Motor neuron (in vitro differentiated cells): ENCODE measurements around the gene CLK1. TPM values are rescaled to one million over a fixed set of nuclear protein-coding genes. Genes with fewer than 3 reads are reported as not detected.

ENCODE experiments used
- ATAC-seq, 8 experiments: fragments of 200-7000 bp; cut with Tn5 transposase; replicated peaks in 6 of 8; 2 replicates each; pipeline ENCODE4 v1.8.0; 2021; ENCODE audit warnings: mild to moderate bottlenecking in 8 of 8, moderate library complexity in 8 of 8
- H3K27ac ChIP-seq, 2 donors: fragments of 250-450 bp; sonication (Bioruptor Pico); 2 replicates each; pipeline ENCODE4 v1.9.0; 2021; ENCODE audit warnings: antibody characterized with exemption in 2 of 2, mild to moderate bottlenecking in 2 of 2, moderate library complexity in 1 of 2
- H3K4me1 ChIP-seq, 2 donors: fragments of 250-450 bp; sonication (Bioruptor Pico); replicated peaks in 1 of 2; 2 replicates each; pipeline ENCODE4 v1.6.1; 2021; ENCODE audit warnings: antibody characterized with exemption in 2 of 2, mild to moderate bottlenecking in 2 of 2, moderate library complexity in 1 of 2
- H3K4me3 ChIP-seq, 5 donors: fragments of 250-450 bp; sonication (Bioruptor Pico); 2 replicates each; pipeline ENCODE4 v1.9.0; 2021; ENCODE audit warnings: antibody characterized with exemption in 5 of 5, mild to moderate bottlenecking in 5 of 5, moderate library complexity in 4 of 5
- WGBS, 10 experiments: fragments of 450-650 bp; shearing (Covaris generic); methylation state at CpG; one replicate each; pipeline ENCODE4 v1.0.0; 2022; 5-methylcytosine and 5-hydroxymethylcytosine counted together
- in situ Hi-C, 9 experiments: fragments of 400-800 bp; cut with MboI; loops; one replicate each; pipeline ENCODE4 v1.15.0; 2021; ENCODE audit warnings: low sequenced_read_pairs in 9 of 9, low pct_unique_long_range_greater_than_20kb in 2 of 9; ENCODE audit not compliant: unreplicated experiment in 9 of 9
- total RNA-seq, 8 experiments: library from RNA; unstranded; fragments of 300-600 nt; gene quantifications; 2 replicates each; pipeline versions ENCODE4 v1.2.3 to v1.2.4, GENCODE V29; 2022

The CLK1 gene
- total RNA-seq, 8 experiments from 2014 or later, result 73.8 to 140 (median 109) TPM

DNA sequence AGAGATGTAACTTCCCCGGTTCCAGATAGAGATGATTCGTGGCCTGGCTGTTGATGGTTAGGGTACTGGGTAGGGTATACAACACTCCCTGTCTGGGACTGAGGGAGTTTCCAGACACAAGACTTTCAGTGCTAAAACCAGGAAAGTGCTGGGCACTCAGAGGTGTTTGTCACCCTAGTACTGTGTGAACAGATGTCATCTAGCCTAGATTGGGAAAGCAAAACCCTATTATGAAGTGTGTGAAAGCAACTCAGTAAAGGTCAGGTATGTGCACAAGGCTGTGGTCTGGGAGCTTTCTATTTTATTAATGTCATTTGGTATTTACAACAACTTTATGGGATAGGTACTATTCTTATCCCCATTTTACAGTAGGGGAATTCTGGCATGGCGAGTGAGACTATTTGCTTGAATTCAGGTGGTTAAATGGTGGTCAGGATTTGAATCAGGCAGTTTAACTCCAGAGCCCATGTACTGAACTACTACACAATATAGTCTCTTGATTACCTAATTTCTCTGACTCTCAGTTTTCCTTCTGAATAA is 50.1 kb downstream of the CLK1 start:
- in situ Hi-C loops, result no loop called here
- no peak overlapping the region for H3K4me3 ChIP-seq
- no peak overlapping the region for H3K27ac ChIP-seq
- 20 to 100% (median 78%) methylated on average over 1 to 3 of the region's 3 CpGs; no CpG with 5 or more reads in 2 of the 10 experiments for WGBS, 10 experiments
- ATAC-seq, result no peak
- H3K4me1 ChIP-seq, result peaks cover 5 to 12% of the 10 kb centered on the region in 2 donors

- H3K4me3 ChIP-seq, result peak overlapping the region; percentile 68 to 93 (median 74)
- in situ Hi-C loops, result no loop called here
- peak; percentile 40 to 63 (median 53) for ATAC-seq
- H3K27ac ChIP-seq, result peak overlapping the region; percentile 99 to 100
- H3K4me1 ChIP-seq, result peaks cover 5 to 12% of the 10 kb centered on the region in 2 donors
- WGBS, 10 experiments, result 0 to 16% (median 0%) methylated on average over 1 to 8 of the region's 70 CpGs; no CpG with 5 or more reads in 1 of the 10 experiments
These were observed 52.1 kb downstream of the CLK1 start for GRCh38 chr2:200812122-200813022.

- Histone ChIP-seq H3K4me3 (peak within 1 kb of the TSS; percentile 68 to 93 (median 74)), H3K27ac (peak within 1 kb of the TSS; percentile 99 to 100), H3K4me1 (peaks cover 5 to 12% of the 10 kb centered on the region in 2 donors)
- 0% methylated on average over 1 to 5 of the region's 75 CpGs; no CpG with 5 or more reads in 8 of the 10 experiments for WGBS, 10 experiments
- peak; percentile 77 to 89 (median 86) for ATAC-seq
- in situ Hi-C loops, result no loop called here
These were observed 52.9 kb downstream of the CLK1 start, which contains the start of gene BZW1 for GRCh38 chr2:200811333-200812121. BZW1 (plus strand) TSS chr2:200811910; CDS start chr2:200813218, 1,308 bp downstream.

DNA sequence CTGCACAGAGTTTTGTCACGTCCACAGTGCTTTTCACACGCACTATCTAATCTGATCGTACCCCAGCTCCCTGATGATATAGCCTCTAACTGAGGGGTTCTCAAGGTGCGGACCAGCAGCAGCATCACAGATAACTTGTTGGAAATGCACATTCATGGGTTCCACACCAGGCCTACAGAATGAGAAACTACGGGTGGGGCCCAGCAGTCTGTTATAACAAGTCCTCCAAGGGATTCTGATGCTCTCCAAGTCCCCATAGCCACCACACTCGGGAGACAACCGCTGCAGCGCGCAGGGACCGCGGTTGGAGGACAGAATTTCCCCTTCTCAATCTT is 53.5 kb downstream of the CLK1 start:
- in situ Hi-C loops, result no loop called here

DNA sequence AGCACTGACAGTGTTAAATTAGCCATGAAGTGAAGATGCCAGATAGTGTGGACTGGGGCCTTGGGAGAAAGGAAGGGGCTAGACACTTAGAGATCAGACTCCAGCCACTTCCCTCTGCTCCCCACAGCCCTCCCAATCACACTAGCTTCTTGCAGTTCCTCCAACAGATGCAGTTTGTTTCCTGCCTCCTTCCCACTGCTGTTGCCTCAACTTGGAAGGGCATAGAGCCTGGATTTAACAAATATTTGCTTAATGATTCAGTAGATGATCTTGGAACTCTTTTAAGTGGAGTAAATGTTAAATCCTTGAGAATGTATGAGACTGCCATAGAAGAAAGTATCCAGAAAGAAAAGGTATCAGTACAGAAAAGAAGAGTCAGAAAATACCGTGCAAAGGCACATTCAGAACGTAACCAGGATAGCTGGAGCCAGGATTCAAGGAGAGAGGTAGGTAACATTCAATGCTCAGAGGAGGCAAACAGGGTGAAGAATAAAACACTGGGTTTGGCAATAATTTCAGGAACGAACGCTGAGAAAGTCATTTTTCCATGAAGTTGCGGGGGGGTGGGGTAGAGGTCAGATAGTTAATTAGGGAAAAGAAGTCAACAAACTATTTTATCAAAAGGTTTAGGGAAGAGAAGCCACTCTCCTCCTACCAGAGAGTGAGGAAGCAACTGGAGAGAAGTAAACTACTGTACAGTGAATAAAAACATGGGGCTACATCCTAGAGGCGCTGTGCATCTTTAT is 54.0 kb downstream of the CLK1 start:
- no peak overlapping the region for H3K27ac ChIP-seq
- 15 to 69% (median 35%) methylated on average over 1 to 6 of the region's 6 CpGs for WGBS, 10 experiments
- H3K4me1 ChIP-seq, result peaks cover 5 to 12% of the 10 kb centered on the region in 2 donors
- ATAC-seq, result no peak
- in situ Hi-C loops, result no loop called here
- H3K4me3 ChIP-seq, result peak overlapping the region; percentile 68 to 93 (median 74)

More for the DNA sequence above, 53.5 kb downstream of the CLK1 start:
- Histone ChIP-seq H3K27ac (no peak overlapping the region), H3K4me3 (peak overlapping the region; percentile 68 to 93 (median 74)), H3K4me1 (peaks cover 5 to 12% of the 10 kb centered on the region in 2 donors)
- WGBS, 10 experiments, result 0 to 37% (median 10%) methylated on average over 2 to 7 of the region's 11 CpGs; no CpG with 5 or more reads in 3 of the 10 experiments
- peak in 1 of 8 experiments; percentile 5 for ATAC-seq

- peaks cover 5 to 12% of the 10 kb centered on the region in 2 donors for H3K4me1 ChIP-seq
- no peak for ATAC-seq
- H3K4me3 ChIP-seq, result no peak overlapping the region
- in situ Hi-C loops, result no loop called here
- WGBS, 10 experiments, result 67 to 100% (median 83%) methylated on average over 1 to 7 of the region's 7 CpGs; no CpG with 5 or more reads in 1 of the 10 experiments
- no peak overlapping the region for H3K27ac ChIP-seq
These were observed 54.8 kb downstream of the CLK1 start for GRCh38 chr2:200809506-200810251.

Other genes with a start within 250 kb of the CLK1 start
- gene BZW1, start 52.7 kb downstream of the CLK1 start, total RNA-seq, result 100 to 1,000 TPM; 137 to 325 (median 205) TPM
- 10 to 100 TPM; 40.5 to 76.7 (median 64.5) TPM for gene PPIL3, start 24.4 kb upstream of the CLK1 start, total RNA-seq
- gene NIF3L1, start 24.7 kb upstream of the CLK1 start, total RNA-seq, result 10 to 100 TPM; 17.9 to 32.0 (median 24.9) TPM
- 10 to 100 TPM in 5 of 8 experiments, 1 to 10 TPM in 3; 7.7 to 36.9 (median 13.6) TPM for gene ORC2, start 99.0 kb upstream of the CLK1 start, total RNA-seq
- 10 to 100 TPM in 7 of 8 experiments, 1 to 10 TPM in 1; 7.2 to 20.7 (median 15.6) TPM for gene HYCC2, start 207.0 kb upstream of the CLK1 start, total RNA-seq
- 100 to 1,000 TPM in 4 of 8 experiments, 10 to 100 TPM in 4; 77.6 to 135 (median 101) TPM for gene NDUFB3, start 207.3 kb upstream of the CLK1 start, total RNA-seq